ENCODE measurements around the gene GARRE1.

DNA sequence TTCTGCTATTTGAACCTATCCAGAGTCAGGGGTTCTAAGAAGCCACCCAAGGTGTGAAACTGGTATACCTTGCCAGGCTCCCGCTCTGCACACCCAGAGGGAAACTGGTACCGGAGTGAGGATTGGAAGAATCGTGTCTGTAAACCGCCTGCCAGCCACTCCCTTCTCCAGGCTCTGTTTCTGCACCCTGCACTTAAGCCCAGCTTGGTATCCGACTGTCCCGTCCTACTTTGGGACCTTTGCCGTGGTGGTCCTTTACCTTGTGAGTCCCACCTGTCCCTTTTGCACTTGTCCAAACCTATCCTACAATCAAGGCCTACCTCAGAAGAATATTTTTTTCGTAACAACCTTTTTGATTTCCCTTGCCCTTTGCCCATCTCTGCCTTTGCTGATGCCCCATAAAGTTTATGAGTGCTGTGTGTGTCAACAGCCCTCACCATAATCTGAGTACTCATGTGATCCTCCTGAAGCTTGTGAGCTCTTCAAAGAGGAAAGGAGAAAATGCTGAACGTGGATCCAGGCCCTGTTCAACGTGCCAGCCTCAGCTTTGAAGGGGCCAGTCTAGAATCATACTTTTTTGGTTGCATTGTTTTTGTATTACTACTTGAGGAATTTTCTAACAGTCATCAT is 44.7 kb downstream of the GARRE1 start:
- TF ChIP-seq, protein P1, sequence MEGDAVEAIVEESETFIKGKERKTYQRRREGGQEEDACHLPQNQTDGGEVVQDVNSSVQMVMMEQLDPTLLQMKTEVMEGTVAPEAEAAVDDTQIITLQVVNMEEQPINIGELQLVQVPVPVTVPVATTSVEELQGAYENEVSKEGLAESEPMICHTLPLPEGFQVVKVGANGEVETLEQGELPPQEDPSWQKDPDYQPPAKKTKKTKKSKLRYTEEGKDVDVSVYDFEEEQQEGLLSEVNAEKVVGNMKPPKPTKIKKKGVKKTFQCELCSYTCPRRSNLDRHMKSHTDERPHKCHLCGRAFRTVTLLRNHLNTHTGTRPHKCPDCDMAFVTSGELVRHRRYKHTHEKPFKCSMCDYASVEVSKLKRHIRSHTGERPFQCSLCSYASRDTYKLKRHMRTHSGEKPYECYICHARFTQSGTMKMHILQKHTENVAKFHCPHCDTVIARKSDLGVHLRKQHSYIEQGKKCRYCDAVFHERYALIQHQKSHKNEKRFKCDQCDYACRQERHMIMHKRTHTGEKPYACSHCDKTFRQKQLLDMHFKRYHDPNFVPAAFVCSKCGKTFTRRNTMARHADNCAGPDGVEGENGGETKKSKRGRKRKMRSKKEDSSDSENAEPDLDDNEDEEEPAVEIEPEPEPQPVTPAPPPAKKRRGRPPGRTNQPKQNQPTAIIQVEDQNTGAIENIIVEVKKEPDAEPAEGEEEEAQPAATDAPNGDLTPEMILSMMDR (IDR thresholded peaks at IDR 0.05) = no peak
- no peak for TF ChIP-seq POLR2A (IDR thresholded peaks at IDR 0.05)

All from heart left ventricle (tissue), 13 donors.